ENCODE measurements around the gene XPR1.

Gene XPR1

GRCh38 chr1:180921891-180922630 is 290.2 kb downstream of the XPR1 start:
- no peak for DNase-seq

DNA sequence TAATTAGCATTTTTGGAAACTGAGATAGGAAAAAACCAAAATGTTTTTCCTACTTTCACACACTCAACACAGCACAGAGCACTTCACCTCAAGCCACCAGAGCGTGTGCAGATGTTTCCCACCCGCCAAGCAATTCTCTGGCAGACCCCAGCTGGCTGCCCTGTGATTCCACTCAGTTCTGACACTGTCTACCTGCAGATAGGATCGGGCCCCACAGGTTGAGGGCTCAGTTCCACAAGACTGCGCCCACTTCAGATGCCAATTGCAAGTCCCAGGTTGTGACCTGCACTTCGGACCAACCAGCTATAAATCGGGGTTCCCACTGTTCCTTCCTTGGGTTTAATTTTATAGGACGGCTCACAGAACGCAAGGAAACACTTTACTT is 290.8 kb downstream of the XPR1 start:
- DNase-seq: no peak

DNA sequence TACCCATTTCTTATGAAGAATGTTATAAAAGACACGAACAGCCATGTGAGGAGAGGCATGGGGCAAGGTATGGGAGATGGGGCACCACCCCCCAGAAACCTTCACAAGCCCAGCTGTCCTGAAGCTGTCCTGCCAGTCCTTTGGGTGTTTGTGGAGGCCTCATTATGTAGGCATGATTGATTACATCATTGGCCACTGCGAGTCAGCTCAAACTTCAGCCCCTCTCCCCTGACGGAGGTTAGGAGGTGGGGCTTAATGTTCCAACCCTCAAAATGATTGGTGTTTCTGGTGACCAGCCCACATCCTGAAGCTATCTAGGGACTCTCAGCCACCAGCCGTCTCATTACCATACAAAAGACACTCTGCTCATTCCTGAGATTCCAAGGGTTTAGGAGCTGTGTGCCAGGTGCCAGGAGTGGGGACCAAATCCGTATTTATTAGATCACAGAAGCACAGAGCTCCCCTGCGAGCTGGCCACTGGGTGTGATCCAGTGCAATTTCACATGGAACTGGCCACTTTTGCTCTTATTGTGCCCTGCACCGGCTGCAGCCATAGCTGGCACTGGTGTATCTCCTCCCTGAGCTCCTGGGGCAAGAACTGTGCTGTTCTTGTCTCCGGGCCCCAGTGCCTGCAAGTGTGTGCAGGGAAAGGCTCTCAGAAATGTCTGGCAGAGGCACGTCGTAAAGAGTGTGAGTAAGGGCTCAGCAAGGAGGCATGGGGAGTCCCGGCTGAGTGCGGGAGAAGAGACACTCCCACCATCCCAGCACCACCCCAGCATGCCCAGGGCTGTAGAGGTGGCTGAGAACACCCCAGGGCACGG is 291.4 kb downstream of the XPR1 start:
- no peak for DNase-seq

- DNase-seq: no peak
Measured at GRCh38 chr1:180923887-180924286, 292.1 kb downstream of the XPR1 start.

DNA sequence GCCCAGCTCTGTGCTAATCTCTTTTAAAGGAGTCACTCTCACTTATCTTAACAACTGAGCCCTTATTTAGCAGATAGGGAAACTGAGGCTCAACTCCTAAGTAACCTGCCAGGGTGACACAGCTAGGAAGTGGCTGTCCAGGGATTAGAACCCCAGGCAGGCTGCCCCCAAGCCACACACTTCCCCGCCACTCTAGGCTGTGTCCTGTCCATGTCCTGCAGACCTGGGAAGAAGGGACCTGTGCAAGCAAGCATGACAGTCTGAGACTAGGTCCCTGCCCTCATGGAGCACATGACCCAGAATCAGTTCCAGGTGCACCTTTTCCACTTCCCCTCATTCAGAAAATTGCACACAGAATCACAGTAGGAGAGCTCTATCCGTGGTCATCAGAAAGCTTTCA is 293.1 kb downstream of the XPR1 start:
- no peak for DNase-seq

DNA sequence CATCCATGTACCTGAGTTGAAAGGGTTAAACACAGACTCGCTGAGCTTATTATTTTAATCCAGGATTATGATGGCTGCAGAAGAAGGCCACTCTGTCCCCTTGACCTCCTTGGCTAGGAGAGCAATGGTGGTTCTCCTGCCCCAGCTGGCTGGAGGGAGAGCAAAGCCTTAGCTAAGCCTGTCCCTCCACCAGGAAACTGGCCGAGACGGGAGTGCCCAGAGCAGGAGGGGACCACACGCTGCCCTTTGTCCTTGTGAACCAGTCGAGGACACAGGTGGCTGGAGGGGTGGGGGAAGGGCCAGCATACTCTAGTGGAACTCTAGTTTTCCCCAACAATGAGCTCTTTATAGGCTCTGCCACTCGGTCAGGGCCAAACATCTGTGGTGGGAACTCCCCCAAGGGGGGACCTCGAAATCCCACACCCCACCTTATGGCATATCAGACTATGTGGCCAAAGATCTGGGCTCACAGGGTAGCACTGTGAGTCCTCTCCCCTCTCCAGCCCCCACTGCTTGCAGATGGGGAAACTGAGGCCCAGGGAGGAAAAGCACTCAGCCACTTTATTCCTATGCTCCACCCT is 293.7 kb downstream of the XPR1 start:
- no peak for DNase-seq

DNA sequence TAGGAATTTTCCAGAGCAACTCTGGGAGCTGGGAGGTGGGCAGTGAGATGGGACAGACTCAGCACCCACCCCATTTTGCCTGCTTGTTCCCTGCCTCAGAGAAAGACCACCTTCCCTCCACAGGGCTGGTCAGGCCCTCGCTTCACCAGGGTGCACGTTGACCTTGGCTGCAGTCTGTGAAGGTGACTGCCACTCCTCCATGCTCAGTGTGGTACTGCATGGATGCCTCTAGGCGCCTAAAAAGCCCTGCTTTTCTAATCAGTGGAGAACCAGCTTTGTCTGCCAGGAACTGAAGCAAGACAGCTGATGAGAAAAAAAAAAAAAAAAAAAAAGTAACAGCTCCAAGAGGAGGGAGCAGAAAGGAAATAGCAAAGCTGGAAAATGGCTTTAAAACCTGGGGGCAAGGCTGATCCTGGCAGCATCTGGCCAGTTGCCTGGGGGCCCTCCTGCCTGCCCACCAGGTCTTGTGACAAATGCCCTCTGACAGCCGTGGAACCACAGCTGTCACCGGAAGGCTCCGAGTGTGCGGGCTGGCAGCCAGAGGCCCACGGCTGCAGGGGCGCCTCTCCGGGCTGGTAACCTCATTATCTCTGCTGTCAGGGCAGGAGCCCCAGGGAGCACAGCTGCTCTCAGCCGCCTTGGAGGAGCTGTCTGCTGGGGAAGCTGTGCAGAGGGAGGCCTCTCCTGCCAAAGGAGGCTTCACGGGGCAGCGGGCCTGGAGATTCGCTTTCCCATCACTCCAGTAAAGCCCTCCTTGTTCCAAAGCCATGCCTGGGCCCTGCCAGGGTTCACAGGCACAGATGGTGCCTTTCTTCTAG is 294.6 kb downstream of the XPR1 start:
- no peak for DNase-seq

DNA sequence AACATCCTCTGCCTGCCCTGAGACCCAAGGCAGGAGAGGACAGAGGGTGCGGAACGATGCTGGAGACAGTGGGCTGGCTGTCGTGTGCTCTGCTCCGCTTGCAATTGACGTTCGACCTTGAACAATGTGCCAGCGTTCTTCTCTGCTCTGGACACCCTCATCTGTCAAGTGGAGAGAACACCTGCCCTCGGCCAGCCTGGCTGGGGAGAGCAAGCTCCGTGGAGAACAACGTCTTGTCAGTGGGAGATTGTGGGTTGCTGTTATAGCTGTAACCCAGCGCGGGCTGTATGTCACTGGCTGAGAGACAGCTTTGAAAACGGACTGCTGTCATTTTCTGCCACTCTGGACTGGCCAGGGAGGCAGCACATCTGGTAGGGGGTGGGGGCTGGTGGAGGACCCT is 295.5 kb downstream of the XPR1 start:
- no peak for DNase-seq

DNA sequence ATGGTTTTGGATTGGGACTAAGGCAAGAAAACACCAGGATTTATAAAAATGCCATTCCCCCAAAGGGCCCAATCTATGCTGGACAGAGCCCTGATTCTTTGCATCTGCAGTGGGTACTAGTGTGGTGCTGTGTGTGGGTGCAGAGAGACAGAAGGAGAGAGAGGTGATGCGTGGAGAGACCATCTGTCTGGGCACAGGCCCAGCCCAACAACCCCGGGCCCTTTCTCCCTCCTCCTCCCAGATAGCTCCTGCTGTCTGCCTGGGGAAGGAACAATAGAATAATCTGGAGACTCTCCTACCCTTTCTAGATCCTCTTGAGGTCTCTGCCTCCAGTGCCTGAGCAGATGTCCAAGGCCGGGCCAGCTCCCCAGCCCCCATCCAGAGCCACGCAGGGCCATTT is 296.0 kb downstream of the XPR1 start:
- DNase-seq: no peak

GRCh38 chr1:180928331-180929230 is 296.8 kb downstream of the XPR1 start:
- no peak for DNase-seq

- DNase-seq: no peak
Measured at GRCh38 chr1:180929389-180929788, 297.6 kb downstream of the XPR1 start.

GRCh38 chr1:180930687-180931086 is 298.9 kb downstream of the XPR1 start:
- DNase-seq: no peak

GRCh38 chr1:180931529-180931928 is 299.7 kb downstream of the XPR1 start:
- no peak for DNase-seq

DNA sequence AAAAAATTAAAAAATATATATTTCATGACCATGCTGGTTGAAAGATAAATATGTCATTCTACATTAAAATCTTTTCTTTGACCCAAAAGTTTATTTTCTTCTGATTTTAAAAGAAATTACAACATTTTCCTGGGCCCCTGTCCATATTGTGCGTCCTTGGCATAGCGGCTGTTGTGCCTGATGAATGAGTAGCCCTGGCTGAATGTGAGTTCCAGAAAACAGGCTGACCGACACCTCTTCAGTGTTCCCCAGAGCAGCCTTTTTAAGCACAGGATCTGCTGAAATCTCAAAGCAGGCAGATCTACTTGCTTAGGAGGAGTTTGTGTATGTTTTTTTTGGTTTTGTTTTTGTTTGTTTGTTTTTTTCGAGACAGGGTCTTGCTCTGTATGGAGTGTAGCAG is 300.6 kb downstream of the XPR1 start:
- DNase-seq: no peak

GRCh38 chr1:180933141-180933540 is 301.3 kb downstream of the XPR1 start:
- no peak for DNase-seq

- no peak for DNase-seq
Measured at GRCh38 chr1:180934563-180934962, 302.7 kb downstream of the XPR1 start.

GRCh38 chr1:180935326-180936109 is 303.7 kb downstream of the XPR1 start:
- DNase-seq: no peak

GRCh38 chr1:180936110-180937011 is 304.5 kb downstream of the XPR1 start:
- no peak for DNase-seq

GRCh38 chr1:180937012-180937372 is 305.2 kb downstream of the XPR1 start:
- no peak for DNase-seq

GRCh38 chr1:180937624-180938225 is 305.9 kb downstream of the XPR1 start:
- DNase-seq: no peak

Measured in activated T-cell treated with anti-CD3 and anti-CD28 coated beads for 4 hours (primary cell).